HUES6 (cell line): ENCODE data around the gene SCNN1B.

Experiments
- H3K27ac ChIP-seq: 2 replicates; pipeline ENCODE4 v1.7.0; 2013; ENCODE audit warnings: low read depth, mild to moderate bottlenecking, low read length, inconsistent platforms
- H3K27me3 ChIP-seq: 2 replicates; pipeline ENCODE4 v1.6.1; 2013; ENCODE audit warnings: low read length; ENCODE audit not compliant: control insufficient read depth, insufficient read depth
- H3K36me3 ChIP-seq: 2 replicates; pipeline ENCODE4 v1.6.1; 2013; ENCODE audit warnings: low read length; ENCODE audit not compliant: control insufficient read depth, insufficient read depth
- H3K4me1 ChIP-seq: 2 replicates; pipeline ENCODE4 v1.6.1; 2013; ENCODE audit warnings: low read length; ENCODE audit not compliant: control insufficient read depth, insufficient read depth
- H3K4me3 ChIP-seq: 2 replicates; pipeline ENCODE4 v1.5.1; 2013; ENCODE audit warnings: low read depth, low read length
- H3K9ac ChIP-seq: one replicate; pipeline ENCODE4 v1.6.1; 2013; ENCODE audit warnings: mild to moderate bottlenecking, low read length
- H3K9me3 ChIP-seq: 2 replicates; pipeline ENCODE4 v1.6.1; 2013; ENCODE audit warnings: low read depth, low read length; ENCODE audit not compliant: control insufficient read depth, insufficient read depth

Gene SCNN1B

DNA sequence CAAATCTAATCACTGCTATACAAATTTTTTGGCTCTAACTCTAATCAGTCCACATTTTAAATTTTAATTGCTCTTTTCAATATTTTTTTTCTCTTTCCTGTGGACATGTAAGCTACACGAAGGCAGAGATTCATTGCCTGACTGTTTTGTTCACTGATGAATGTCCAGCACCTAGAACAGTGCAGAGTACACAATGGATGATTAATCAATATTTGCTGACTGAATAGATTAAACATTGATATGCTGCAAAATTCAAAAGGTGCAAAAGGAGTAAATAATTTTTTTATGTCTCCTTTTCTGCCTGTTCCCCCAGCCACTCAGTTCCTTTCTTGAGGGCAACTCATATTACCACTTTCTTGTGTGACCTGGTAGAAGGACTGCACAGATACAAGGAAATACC is 32.8 kb downstream of the SCNN1B start:
- Histone ChIP-seq H3K36me3 (no peaks in the 10 kb centered on the region), H3K27ac (no peak overlapping the region), H3K9me3 (no peaks in the 10 kb centered on the region), H3K27me3 (no peaks in the 10 kb centered on the region), H3K4me3 (no peak overlapping the region), H3K4me1 (no peaks in the 10 kb centered on the region), H3K9ac (no peak overlapping the region)

DNA sequence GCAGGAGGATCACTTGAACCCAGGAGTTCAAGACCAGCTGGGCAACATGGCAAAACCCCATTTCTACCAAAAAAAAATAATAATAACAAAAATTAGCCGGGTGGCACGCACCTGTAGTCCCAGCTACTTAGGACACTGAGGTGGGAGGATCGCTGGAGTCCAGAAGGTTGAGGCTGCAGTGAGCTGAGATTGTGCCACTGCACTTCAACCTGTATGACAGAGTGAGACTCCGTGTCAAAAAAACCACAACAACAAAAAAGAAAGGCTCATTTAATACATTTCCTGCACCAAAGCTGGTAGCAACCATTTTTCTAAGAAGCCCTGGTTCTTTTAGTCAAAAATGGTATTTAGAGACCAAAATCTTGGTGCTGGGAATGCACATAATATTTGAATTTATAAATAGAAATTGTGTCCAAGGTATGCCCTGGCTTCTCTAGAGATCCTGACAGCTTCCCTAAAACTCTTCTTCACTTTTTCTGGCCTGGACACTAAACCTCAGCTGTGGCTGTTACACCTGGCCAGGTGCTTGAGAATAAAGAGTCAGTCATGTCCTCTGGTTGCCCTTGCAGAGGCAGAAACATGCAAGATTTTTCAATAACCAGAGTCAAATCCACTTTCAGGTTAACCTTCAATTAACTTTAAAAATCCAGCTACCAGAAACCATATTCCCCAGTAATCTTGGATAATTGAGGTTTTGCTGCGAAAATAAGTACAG is 35.9 kb downstream of the SCNN1B start:
- no peaks in the 10 kb centered on the region for H3K27me3 ChIP-seq
- no peaks in the 10 kb centered on the region for H3K4me1 ChIP-seq
- H3K4me3 ChIP-seq = no peak overlapping the region
- H3K27ac ChIP-seq = no peak overlapping the region
- H3K36me3 ChIP-seq = no peaks in the 10 kb centered on the region
- no peak overlapping the region for H3K9ac ChIP-seq
- no peaks in the 10 kb centered on the region for H3K9me3 ChIP-seq

DNA sequence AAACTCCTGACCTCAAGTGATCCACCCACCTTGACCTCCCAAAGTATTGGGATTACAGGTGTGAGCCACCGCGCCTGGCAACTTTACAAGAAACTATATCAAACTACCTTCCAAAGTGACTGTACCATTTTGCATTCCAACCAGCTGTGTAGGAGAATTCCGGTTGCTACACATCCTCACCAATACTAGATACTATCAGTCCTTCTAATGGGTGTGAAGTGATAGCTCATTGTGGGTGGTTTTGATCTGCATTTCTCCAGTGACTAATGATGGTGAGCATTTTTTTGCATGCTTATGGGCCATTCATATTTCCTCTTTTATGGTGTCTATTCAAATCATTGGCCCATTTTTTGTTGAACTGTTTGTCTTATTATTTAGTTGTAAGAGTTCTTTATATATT is 37.7 kb downstream of the SCNN1B start:
- Histone ChIP-seq H3K27ac (no peak overlapping the region), H3K4me3 (no peak overlapping the region), H3K36me3 (no peaks in the 10 kb centered on the region), H3K27me3 (no peaks in the 10 kb centered on the region), H3K4me1 (peaks cover 12% of the 10 kb centered on the region), H3K9me3 (no peaks in the 10 kb centered on the region), H3K9ac (no peak overlapping the region)

DNA sequence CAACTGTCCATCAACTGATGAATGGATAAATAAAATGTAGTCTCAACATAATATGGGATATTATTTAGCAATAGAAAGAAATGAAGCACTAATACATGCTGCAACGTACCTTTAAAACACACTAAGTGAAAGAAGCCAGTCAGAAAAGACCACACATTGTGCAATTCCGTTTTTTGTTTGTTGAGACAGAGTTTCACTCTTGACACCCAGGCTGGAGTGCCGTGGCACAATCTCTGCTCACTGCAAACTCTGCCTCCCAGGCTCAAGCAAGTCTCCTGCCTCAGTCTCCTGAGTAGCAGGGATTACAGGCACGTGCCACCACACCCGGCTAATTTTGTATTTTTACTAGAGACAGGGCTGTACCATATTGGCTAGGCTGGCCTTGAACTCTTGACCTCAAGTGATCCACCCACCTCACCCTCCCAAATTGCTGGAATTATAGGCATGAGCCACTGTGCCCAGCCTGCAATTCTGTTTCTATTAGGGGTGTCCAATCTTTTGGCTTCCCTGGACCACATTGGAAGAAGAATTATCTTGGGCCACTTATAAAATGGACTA is 40.1 kb downstream of the SCNN1B start:
- Histone ChIP-seq H3K27ac (no peak overlapping the region), H3K36me3 (no peaks in the 10 kb centered on the region), H3K9me3 (no peaks in the 10 kb centered on the region), H3K9ac (no peak overlapping the region), H3K27me3 (no peaks in the 10 kb centered on the region), H3K4me3 (no peak overlapping the region), H3K4me1 (peaks cover 12% of the 10 kb centered on the region)

DNA sequence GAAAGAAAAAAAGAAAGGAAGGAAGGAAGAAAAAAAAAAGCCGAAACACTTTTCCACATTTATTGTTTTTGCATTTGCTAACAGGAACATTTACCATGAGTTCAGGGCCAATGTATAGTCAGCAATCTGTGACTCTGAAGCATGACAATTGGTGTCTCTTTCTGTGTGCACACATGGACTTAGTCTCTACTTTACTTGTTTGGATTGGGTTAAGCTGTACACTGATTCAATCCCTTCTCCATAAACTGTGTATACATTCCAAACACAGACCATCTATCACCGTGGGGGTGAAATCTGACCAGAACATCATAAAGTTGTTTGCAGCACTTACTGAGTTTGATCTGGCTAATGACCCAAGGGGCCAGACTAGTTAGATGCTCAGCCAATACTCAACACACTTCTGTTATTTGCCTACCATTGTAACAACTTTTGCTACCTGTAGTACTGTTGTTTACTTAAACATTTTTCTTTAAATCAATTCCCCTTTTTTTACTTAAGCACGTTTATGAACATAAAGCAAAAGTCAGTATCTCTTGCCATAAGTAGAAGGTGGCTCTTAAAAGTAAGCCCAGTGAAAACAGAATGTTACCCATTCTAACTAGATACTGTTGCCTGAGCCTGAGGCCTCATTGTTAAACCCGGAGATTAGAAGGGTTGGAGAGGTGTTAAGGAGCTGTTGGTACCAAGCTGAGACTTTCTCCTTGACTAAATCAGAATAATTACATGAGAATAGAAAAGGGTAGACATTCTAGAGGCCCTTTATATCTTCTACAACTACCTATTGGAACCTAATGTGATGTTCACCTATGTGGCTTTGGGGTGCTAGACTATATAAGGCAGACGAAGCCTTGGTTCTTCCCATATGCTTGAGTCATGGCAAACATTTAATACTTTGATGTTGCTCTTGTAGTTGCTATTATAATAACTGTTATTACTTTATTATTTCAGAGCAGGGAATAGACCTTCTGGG is 41.8 kb downstream of the SCNN1B start:
- no peaks in the 10 kb centered on the region for H3K27me3 ChIP-seq
- no peaks in the 10 kb centered on the region for H3K9me3 ChIP-seq
- no peaks in the 10 kb centered on the region for H3K36me3 ChIP-seq
- H3K27ac ChIP-seq = no peak overlapping the region
- no peak overlapping the region for H3K4me3 ChIP-seq
- no peak overlapping the region for H3K9ac ChIP-seq
- peaks cover 12% of the 10 kb centered on the region for H3K4me1 ChIP-seq

DNA sequence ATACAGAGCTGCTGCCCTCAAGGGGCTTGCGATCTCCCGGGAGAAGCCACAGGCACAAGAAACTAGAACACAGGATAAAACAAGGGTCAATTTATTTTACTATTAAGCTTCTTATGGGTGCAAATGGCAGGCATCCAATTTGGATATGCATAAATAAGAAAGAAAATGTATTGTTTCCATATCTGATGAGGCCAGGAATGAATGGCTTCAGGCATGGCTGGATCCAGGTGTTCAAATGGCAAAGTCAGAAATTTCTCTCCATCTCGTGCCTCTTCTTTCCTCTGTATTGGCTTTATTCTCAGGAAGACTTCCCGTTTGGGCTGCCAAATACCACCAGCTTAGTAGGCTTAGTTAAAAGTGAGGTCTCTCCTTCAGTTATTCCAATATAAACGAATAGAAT is 43.1 kb downstream of the SCNN1B start:
- H3K4me3 ChIP-seq = no peak overlapping the region
- H3K4me1 ChIP-seq = peaks cover 12% of the 10 kb centered on the region
- no peaks in the 10 kb centered on the region for H3K27me3 ChIP-seq
- H3K9ac ChIP-seq = no peak overlapping the region
- no peak overlapping the region for H3K27ac ChIP-seq
- no peaks in the 10 kb centered on the region for H3K36me3 ChIP-seq
- H3K9me3 ChIP-seq = no peaks in the 10 kb centered on the region

DNA sequence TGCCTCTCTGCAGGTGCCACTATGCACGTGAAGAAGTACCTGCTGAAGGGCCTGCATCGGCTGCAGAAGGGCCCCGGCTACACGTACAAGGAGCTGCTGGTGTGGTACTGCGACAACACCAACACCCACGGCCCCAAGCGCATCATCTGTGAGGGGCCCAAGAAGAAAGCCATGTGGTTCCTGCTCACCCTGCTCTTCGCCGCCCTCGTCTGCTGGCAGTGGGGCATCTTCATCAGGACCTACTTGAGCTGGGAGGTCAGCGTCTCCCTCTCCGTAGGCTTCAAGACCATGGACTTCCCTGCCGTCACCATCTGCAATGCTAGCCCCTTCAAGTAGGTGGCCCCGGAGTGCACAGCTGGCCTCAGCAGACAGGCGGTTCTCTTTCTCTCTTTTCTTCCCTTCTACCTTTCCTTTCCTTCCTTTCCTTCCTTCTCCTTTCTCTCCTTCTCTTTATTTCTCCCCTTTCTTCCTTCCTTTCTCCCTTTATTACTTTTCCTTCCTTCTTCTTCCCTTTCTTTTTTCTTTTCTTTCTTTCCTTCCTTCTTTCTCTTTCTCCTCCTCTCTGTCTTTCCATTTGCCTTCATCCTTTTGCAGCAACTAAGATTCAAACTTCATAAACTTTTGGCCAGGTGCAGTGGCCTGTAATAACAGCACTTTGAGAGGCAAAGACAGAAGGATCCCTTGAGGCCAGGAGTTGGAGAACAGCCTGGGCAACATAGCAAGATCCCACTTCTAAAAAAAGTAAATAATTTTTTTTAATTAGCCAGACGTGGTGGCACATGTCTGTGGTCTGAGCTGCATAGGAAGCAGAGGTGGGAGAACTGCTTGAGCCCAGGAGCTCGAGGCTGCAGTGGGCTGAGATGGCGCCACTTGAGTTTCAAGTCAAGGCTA is 46.7 kb downstream of the SCNN1B start:
- Histone ChIP-seq H3K27ac (no peak overlapping the region), H3K27me3 (no peaks in the 10 kb centered on the region), H3K4me3 (no peak overlapping the region), H3K9ac (no peak overlapping the region), H3K9me3 (peaks cover 4% of the 10 kb centered on the region; the same call in 1 of the 2 replicates), H3K36me3 (no peaks in the 10 kb centered on the region), H3K4me1 (peaks cover 8% of the 10 kb centered on the region)

DNA sequence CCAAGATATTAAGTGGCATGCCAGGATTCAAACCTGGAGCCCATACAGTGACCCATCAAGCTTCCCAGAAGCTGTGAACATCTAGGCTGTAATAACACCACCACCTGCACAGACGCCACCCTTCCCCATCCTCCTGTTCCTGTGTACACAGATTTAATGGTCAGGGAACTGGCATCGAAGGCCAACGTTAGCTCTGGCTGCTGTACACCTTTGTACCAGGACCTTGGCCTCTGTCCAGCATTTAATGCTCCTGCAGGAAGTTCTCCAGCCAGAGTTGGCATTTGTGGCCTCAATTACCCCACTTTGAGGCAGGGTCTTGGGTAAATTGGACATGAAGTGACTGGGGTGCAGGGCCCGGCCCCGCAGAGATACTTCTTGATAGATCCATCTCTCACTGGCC is 49.3 kb downstream of the SCNN1B start:
- Histone ChIP-seq H3K27me3 (no peaks in the 10 kb centered on the region), H3K4me3 (no peak overlapping the region), H3K9me3 (peaks cover 4% of the 10 kb centered on the region; the same call in 1 of the 2 replicates), H3K9ac (no peak overlapping the region), H3K36me3 (no peaks in the 10 kb centered on the region), H3K4me1 (no peaks in the 10 kb centered on the region), H3K27ac (no peak overlapping the region)

DNA sequence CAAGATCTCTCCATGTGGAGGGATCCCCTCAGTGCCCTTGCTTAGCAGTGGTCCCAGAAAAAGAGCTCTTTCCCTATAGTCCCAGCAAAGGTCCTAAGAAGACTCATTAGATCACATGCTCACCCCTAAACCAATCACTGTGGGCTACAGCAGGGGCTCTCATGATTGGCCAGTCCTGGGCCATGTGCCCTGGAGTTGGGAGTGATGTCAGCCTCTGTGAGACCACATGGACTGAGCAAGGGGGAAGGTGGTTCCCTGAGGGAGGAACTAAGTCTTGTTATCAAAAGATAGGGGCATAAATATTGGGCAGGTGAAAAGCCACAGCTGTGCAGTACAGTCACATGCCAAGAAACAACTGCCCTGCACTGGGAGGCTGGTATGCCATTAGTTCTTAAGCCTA is 51.3 kb downstream of the SCNN1B start:
- H3K4me1 ChIP-seq = no peaks in the 10 kb centered on the region
- no peaks in the 10 kb centered on the region for H3K36me3 ChIP-seq
- no peaks in the 10 kb centered on the region for H3K27me3 ChIP-seq
- H3K9me3 ChIP-seq = peaks cover 4% of the 10 kb centered on the region; the same call in 1 of the 2 replicates
- H3K27ac ChIP-seq = no peak overlapping the region
- no peak overlapping the region for H3K4me3 ChIP-seq
- no peak overlapping the region for H3K9ac ChIP-seq

DNA sequence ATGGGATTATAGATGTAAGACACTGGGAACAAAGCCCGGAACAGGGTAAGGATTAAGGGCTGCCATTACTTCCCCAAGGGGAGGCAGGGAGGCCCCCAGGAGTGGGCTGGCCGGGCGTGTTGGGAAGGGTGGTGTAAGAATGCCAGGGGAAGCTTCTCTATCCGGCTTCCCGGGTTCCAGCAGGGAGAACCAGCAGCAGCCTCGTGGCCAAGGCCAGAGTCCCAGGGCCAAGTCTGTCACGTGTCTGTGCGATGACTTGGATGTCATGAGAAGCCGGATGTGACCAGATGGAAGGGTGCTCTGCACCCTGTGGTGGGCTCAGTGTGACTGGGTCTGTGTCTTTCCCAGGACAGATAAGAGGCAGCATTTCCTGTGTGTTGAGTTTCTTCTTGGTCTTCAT is 52.1 kb downstream of the SCNN1B start:
- no peak overlapping the region for H3K4me3 ChIP-seq
- no peaks in the 10 kb centered on the region for H3K27me3 ChIP-seq
- H3K36me3 ChIP-seq = no peaks in the 10 kb centered on the region
- H3K27ac ChIP-seq = no peak overlapping the region
- H3K9ac ChIP-seq = no peak overlapping the region
- H3K4me1 ChIP-seq = no peaks in the 10 kb centered on the region
- H3K9me3 ChIP-seq = peaks cover 4% of the 10 kb centered on the region; the same call in 1 of the 2 replicates
